GM23338 (cell line): ENCODE results near the gene TEDC1.

Source experiments
- CREB1 ChIP-seq: fragments of 250-450 bp; sonication (Bioruptor Pico); IDR thresholded peaks from 2 replicates; pipeline ENCODE4 v1.5.0; 2020; ENCODE audit warnings: low read depth, mild to moderate bottlenecking, moderate library complexity
- EZH2phosphoT487 ChIP-seq: fragments of 200-600 bp; sonication (generic); IDR thresholded peaks from one replicate; pipeline ENCODE4 v1.8.1; 2018; ENCODE audit warnings: antibody characterized with exemption; ENCODE audit not compliant: unreplicated experiment
- JUNB ChIP-seq: IDR thresholded peaks from one replicate; pipeline ENCODE4 v1.6.1; 2016; ENCODE audit warnings: antibody characterized with exemption; ENCODE audit not compliant: unreplicated experiment
- NANOG ChIP-seq: IDR thresholded peaks from 2 replicates; pipeline ENCODE4 v1.6.1; 2016; ENCODE audit warnings: antibody characterized with exemption, borderline replicate concordance
- TF ChIP-seq, protein P1 (sequence below), 2 experiments: fragments of 200-600 bp in 1 of 2; sonication (generic) in 1 of 2; conservative IDR thresholded peaks; 2 replicates each; pipeline versions ENCODE4 v1.5.1 to v1.6.1; 2016 to 2017; ENCODE audit warnings: antibody characterized with exemption in 2 of 2, low read depth in 2 of 2, mild to moderate bottlenecking in 2 of 2, moderate library complexity in 1 of 2

DNA sequence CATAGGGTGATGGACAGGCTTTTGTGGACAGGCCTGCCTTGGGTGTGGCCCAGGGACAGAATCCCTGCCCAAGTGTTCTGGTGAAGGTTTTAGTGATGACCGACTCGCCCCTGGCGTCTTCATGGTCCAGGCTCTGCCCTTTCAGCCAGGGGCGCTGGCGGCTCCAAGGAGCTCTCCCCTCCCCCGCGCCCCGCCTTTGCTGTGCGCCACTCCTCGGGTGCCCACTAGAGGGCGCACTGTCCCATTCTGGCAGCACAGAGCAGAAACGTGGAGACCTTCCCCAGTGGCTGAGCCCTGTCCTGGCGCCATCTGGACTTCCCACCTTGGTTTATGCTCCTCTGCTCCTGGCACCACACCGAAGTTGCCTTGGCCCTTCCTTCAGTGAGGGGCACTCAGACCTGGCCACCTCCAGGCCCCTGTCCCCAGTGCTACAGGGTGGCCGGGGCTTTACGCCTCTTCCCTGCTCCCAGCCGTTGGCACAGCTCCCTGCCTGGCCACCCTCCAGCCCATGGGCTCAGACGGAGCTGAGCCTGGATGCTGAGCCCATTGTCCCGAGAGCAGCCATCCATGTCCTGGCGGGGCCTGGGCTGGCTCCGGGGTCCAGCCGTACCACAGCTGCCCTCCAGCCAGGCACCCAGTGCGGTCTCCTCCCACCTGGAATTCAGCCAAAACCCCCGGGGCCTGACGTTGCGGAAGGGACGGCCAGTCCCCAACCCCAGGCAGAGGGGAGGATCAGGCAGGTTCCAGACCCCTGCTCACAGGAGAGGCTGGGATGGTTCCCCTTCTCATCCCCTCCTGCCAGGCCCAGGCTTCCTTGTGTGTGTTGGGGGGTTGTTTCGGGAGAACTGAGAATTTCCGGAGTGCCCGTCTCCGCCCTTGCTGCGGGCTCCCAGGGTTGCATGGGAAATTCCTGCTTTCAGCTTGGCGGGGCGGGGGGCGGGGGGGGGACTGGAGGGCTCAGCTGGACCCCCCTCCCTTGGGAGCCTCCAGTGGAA lies 9.9 kb upstream of the TEDC1 start:
- TF ChIP-seq, protein P1, sequence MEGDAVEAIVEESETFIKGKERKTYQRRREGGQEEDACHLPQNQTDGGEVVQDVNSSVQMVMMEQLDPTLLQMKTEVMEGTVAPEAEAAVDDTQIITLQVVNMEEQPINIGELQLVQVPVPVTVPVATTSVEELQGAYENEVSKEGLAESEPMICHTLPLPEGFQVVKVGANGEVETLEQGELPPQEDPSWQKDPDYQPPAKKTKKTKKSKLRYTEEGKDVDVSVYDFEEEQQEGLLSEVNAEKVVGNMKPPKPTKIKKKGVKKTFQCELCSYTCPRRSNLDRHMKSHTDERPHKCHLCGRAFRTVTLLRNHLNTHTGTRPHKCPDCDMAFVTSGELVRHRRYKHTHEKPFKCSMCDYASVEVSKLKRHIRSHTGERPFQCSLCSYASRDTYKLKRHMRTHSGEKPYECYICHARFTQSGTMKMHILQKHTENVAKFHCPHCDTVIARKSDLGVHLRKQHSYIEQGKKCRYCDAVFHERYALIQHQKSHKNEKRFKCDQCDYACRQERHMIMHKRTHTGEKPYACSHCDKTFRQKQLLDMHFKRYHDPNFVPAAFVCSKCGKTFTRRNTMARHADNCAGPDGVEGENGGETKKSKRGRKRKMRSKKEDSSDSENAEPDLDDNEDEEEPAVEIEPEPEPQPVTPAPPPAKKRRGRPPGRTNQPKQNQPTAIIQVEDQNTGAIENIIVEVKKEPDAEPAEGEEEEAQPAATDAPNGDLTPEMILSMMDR (conservative IDR thresholded peaks at IDR 0.05; ENCODE audit: low read depth in 2 of 2), result peak; percentile 84 to 96
- TF ChIP-seq JUNB, result no peak
- TF ChIP-seq EZH2phosphoT487, result peak; percentile 6
- TF ChIP-seq CREB1 (CRISPR knock-in tag), result peak; percentile 56
- no peak for TF ChIP-seq NANOG
